Measurements from ENCODE around the gene PFAS.

DNA sequence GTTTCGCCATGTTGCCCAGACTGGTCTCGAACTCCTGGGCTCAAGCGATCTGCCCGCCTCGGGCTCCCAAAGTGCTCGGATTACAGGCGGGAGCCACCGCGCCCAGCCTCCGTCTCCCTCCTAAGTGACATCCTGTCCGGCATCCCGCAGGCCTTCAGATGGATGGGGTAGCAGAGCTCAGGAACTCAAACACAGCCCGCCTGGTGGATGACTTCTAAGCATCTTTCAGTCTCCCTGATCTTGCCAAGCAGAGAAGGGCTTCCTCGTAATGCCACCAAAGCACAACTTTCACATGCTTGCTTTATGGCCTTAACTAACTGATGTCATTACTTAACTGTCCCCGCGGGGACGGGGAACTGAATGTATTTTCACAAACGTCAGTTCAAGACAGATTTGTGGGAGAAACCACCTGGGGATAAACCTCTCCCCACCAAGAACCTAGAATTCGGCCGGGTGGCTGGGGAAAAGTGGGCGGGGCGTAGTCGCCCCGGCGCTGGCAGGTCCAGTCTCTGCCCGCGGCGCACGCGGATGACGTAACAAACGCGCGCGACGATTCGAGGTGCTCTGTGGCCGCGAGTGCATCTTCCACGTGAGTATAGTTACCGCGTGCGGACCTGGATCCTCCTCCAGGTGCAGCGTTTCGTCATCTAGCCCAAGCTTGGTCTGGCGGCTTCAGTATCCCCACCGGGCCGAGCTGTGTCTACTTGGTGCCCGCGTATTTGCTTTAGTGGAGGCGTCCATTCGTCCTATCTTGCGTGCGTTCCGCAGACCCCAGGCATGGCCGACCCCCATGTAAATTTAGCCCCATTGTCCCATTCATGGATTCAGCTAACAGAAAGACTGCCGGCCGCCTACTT lies at the start of gene PFAS:
- no peak for TF ChIP-seq TAF1 (IDR thresholded peaks at IDR 0.05; ENCODE audit: low read depth)
- TF ChIP-seq, protein P1, sequence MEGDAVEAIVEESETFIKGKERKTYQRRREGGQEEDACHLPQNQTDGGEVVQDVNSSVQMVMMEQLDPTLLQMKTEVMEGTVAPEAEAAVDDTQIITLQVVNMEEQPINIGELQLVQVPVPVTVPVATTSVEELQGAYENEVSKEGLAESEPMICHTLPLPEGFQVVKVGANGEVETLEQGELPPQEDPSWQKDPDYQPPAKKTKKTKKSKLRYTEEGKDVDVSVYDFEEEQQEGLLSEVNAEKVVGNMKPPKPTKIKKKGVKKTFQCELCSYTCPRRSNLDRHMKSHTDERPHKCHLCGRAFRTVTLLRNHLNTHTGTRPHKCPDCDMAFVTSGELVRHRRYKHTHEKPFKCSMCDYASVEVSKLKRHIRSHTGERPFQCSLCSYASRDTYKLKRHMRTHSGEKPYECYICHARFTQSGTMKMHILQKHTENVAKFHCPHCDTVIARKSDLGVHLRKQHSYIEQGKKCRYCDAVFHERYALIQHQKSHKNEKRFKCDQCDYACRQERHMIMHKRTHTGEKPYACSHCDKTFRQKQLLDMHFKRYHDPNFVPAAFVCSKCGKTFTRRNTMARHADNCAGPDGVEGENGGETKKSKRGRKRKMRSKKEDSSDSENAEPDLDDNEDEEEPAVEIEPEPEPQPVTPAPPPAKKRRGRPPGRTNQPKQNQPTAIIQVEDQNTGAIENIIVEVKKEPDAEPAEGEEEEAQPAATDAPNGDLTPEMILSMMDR (IDR thresholded peaks at IDR 0.05; ENCODE audit: poor library complexity, severe bottlenecking), result peak; percentile 12
- peak; percentile 89 for TF ChIP-seq POLR2AphosphoS5 (IDR thresholded peaks at IDR 0.05)
- TF ChIP-seq RAD21 (conservative IDR thresholded peaks at IDR 0.05), result no peak
- no peak for TF ChIP-seq EZH2 (IDR thresholded peaks at IDR 0.05; ENCODE audit: borderline replicate concordance, insufficient read depth, low read length, poor library complexity, severe bottlenecking)
- TF ChIP-seq, protein P2, sequence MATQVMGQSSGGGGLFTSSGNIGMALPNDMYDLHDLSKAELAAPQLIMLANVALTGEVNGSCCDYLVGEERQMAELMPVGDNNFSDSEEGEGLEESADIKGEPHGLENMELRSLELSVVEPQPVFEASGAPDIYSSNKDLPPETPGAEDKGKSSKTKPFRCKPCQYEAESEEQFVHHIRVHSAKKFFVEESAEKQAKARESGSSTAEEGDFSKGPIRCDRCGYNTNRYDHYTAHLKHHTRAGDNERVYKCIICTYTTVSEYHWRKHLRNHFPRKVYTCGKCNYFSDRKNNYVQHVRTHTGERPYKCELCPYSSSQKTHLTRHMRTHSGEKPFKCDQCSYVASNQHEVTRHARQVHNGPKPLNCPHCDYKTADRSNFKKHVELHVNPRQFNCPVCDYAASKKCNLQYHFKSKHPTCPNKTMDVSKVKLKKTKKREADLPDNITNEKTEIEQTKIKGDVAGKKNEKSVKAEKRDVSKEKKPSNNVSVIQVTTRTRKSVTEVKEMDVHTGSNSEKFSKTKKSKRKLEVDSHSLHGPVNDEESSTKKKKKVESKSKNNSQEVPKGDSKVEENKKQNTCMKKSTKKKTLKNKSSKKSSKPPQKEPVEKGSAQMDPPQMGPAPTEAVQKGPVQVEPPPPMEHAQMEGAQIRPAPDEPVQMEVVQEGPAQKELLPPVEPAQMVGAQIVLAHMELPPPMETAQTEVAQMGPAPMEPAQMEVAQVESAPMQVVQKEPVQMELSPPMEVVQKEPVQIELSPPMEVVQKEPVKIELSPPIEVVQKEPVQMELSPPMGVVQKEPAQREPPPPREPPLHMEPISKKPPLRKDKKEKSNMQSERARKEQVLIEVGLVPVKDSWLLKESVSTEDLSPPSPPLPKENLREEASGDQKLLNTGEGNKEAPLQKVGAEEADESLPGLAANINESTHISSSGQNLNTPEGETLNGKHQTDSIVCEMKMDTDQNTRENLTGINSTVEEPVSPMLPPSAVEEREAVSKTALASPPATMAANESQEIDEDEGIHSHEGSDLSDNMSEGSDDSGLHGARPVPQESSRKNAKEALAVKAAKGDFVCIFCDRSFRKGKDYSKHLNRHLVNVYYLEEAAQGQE (IDR thresholded peaks at IDR 0.05; ENCODE audit: borderline replicate concordance), result peak; percentile 59
- peak; percentile 100 for TF ChIP-seq MXI1 (conservative IDR thresholded peaks at IDR 0.05; ENCODE audit: poor library complexity, severe bottlenecking)
- TF ChIP-seq EP300 (conservative IDR thresholded peaks at IDR 0.05; ENCODE audit: poor library complexity, severe bottlenecking), result peak; percentile 69
